HK-2 (cell line): ENCODE measurements around the gene LRRC37A3.
"Not testable (repeated sequence)": the region's sequence is repeated elsewhere in the genome, so short reads cannot be mapped to it uniquely, and the experiment has no call there.

ENCODE experiments used
- DNase-seq: peaks from one replicate; pipeline ENCODE4 v3.0.0-alpha.2; 2018; ENCODE audit not compliant: unreplicated experiment

LRRC37A3 gene

GRCh38 chr17:64834060-64834459 is 85.2 kb downstream of the LRRC37A3 start:
- peak; percentile 34 for DNase-seq

- not testable (repeated sequence) for DNase-seq
These were observed 88.6 kb downstream of the LRRC37A3 start for GRCh38 chr17:64830631-64831040.

GRCh38 chr17:64829824-64830630 is 89.3 kb downstream of the LRRC37A3 start:
- not testable (repeated sequence) for DNase-seq

GRCh38 chr17:64829068-64829467 is 90.2 kb downstream of the LRRC37A3 start:
- DNase-seq: not testable (repeated sequence)

- not testable (repeated sequence) for DNase-seq
These were observed 100.4 kb downstream of the LRRC37A3 start for GRCh38 chr17:64818904-64819303.

- not testable (repeated sequence) for DNase-seq
These were observed 103.5 kb downstream of the LRRC37A3 start for GRCh38 chr17:64815833-64816198.

- DNase-seq: not testable (repeated sequence)
These were observed 104.1 kb downstream of the LRRC37A3 start for GRCh38 chr17:64814993-64815832.

GRCh38 chr17:64808178-64808977 is 110.9 kb downstream of the LRRC37A3 start:
- DNase-seq: peak; percentile 61
